ENCODE data around the gene SRCAP.

DNA sequence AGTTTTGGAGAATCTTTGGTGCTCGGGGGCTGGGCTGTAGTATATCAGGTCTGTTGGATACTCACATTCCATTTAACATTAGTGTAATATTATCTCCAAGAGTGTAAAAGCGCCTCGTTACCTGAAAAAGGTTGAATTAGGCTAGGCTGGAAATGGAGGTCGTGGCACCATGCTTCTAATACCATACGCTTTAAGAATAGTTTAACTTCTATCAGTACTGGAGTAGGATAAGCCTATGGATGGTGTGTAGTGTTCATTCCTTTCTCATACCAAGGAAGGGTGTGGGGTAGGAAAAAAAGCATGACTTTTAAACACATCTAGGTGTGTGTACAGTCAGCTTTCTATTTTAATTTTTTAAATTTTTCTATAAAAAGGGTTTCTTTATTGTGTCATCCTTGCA is 2.0 kb downstream of the SRCAP start:
- TF ChIP-seq, protein P1, sequence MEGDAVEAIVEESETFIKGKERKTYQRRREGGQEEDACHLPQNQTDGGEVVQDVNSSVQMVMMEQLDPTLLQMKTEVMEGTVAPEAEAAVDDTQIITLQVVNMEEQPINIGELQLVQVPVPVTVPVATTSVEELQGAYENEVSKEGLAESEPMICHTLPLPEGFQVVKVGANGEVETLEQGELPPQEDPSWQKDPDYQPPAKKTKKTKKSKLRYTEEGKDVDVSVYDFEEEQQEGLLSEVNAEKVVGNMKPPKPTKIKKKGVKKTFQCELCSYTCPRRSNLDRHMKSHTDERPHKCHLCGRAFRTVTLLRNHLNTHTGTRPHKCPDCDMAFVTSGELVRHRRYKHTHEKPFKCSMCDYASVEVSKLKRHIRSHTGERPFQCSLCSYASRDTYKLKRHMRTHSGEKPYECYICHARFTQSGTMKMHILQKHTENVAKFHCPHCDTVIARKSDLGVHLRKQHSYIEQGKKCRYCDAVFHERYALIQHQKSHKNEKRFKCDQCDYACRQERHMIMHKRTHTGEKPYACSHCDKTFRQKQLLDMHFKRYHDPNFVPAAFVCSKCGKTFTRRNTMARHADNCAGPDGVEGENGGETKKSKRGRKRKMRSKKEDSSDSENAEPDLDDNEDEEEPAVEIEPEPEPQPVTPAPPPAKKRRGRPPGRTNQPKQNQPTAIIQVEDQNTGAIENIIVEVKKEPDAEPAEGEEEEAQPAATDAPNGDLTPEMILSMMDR (IDR thresholded peaks at IDR 0.05), result no peak
- TF ChIP-seq POLR2A (IDR thresholded peaks at IDR 0.05), result no peak
